ENCODE measurements around the gene DOCK4. TPM values are rescaled to one million over a fixed set of nuclear protein-coding genes. Genes with fewer than 3 reads are reported as not detected.

DOCK4 gene
- total RNA-seq, 1 experiment from 2014 or later: 20.4 TPM

- DNase-seq (ENCODE audit: low spot score): no peak
- POLR2A ChIA-PET: no interaction called here
Observed at GRCh38 chr7:112143136-112143535, 63.1 kb downstream of the DOCK4 start.

GRCh38 chr7:112140600-112140999 is 65.6 kb downstream of the DOCK4 start:
- Mint-ChIP-seq H3K27ac (no peak overlapping the region), H3K36me3 (no peaks in the 10 kb centered on the region), H3K27me3 (ENCODE audit: low read depth) (no peaks in the 10 kb centered on the region), H3K4me1 (peaks cover 24% of the 10 kb centered on the region), H3K9me3 (no peaks in the 10 kb centered on the region), H3K4me3 (no peak overlapping the region)
- ChIA-PET CTCF (no interaction called here), POLR2A (no interaction called here)
- DNase-seq (ENCODE audit: low spot score) (no peak), ATAC-seq (no peak)
- TF ChIP-seq FOXJ3 (CRISPR knock-in tag; IDR thresholded peaks at IDR 0.05; ENCODE audit: borderline replicate concordance) (no peak), PRRX2 (CRISPR knock-in tag; IDR thresholded peaks at IDR 0.05) (no peak), ZNF416 (CRISPR knock-in tag; IDR thresholded peaks at IDR 0.05) (no peak)

More at GRCh38 chr7:112143136-112143535, 63.1 kb downstream of the DOCK4 start:
- no peak for ATAC-seq
- H3K36me3 Mint-ChIP-seq: no peaks in the 10 kb centered on the region
- CTCF ChIA-PET: no interaction called here
- no peak overlapping the region for H3K27ac Mint-ChIP-seq
- peaks cover 32% of the 10 kb centered on the region for H3K4me1 Mint-ChIP-seq
- no peaks in the 10 kb centered on the region for H3K9me3 Mint-ChIP-seq
- TF ChIP-seq, protein P1, sequence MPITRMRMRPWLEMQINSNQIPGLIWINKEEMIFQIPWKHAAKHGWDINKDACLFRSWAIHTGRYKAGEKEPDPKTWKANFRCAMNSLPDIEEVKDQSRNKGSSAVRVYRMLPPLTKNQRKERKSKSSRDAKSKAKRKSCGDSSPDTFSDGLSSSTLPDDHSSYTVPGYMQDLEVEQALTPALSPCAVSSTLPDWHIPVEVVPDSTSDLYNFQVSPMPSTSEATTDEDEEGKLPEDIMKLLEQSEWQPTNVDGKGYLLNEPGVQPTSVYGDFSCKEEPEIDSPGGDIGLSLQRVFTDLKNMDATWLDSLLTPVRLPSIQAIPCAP (CRISPR knock-in tag; IDR thresholded peaks at IDR 0.05): no peak
- no peak for TF ChIP-seq HMGA2 (CRISPR knock-in tag; IDR thresholded peaks at IDR 0.05)
- TF ChIP-seq ZBTB43 (CRISPR knock-in tag; IDR thresholded peaks at IDR 0.05): no peak
- no peak for TF ChIP-seq SP1 (CRISPR knock-in tag; conservative IDR thresholded peaks at IDR 0.05)
- no peak for TF ChIP-seq ZNF423 (CRISPR knock-in tag; IDR thresholded peaks at IDR 0.05)
- no peak for TF ChIP-seq MYBL2 (CRISPR knock-in tag; IDR thresholded peaks at IDR 0.05)
- no peak for TF ChIP-seq FOXP4 (CRISPR knock-in tag; IDR thresholded peaks at IDR 0.05)
- H3K4me3 Mint-ChIP-seq: no peak overlapping the region
- H3K27me3 Mint-ChIP-seq (ENCODE audit: low read depth): no peaks in the 10 kb centered on the region

- H3K4me3 Mint-ChIP-seq: no peak overlapping the region
- POLR2A ChIA-PET: no interaction called here
- CTCF ChIA-PET: interaction anchor here (1.1 kb wide), 2 partner anchors 9 to 376 kb away, joined by 3 read pairs; no protein-coding TSS in a partner anchor
- ATAC-seq: no peak
- H3K27ac Mint-ChIP-seq: 0 out of 2 replicates have a peak overlapping the region, but pooled peaks have one; percentile 32
- H3K9me3 Mint-ChIP-seq: no peaks in the 10 kb centered on the region
- H3K4me1 Mint-ChIP-seq: peaks cover 28% of the 10 kb centered on the region
- no peaks in the 10 kb centered on the region for H3K27me3 Mint-ChIP-seq (ENCODE audit: low read depth)
- H3K36me3 Mint-ChIP-seq: no peaks in the 10 kb centered on the region
- no peak for DNase-seq (ENCODE audit: low spot score)
- no peak for TF ChIP-seq NR3C1 (CRISPR knock-in tag; conservative IDR thresholded peaks at IDR 0.05; ENCODE audit: low read depth)
- no peak for TF ChIP-seq PRRX2 (CRISPR knock-in tag; IDR thresholded peaks at IDR 0.05)
- TF ChIP-seq, protein P2, sequence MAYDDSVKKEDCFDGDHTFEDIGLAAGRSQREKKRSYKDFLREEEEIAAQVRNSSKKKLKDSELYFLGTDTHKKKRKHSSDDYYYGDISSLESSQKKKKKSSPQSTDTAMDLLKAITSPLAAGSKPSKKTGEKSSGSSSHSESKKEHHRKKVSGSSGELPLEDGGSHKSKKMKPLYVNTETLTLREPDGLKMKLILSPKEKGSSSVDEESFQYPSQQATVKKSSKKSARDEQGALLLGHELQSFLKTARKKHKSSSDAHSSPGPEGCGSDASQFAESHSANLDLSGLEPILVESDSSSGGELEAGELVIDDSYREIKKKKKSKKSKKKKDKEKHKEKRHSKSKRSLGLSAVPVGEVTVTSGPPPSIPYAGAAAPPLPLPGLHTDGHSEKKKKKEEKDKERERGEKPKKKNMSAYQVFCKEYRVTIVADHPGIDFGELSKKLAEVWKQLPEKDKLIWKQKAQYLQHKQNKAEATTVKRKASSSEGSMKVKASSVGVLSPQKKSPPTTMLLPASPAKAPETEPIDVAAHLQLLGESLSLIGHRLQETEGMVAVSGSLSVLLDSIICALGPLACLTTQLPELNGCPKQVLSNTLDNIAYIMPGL (CRISPR knock-in tag; IDR thresholded peaks at IDR 0.05): no peak
- no peak for TF ChIP-seq SMAD3 (CRISPR knock-in tag; IDR thresholded peaks at IDR 0.05; ENCODE audit: borderline replicate concordance)
- no peak for TF ChIP-seq FOXP4 (CRISPR knock-in tag; IDR thresholded peaks at IDR 0.05)
- TF ChIP-seq ZNF138 (CRISPR knock-in tag; conservative IDR thresholded peaks at IDR 0.05): no peak
- no peak for TF ChIP-seq E2F4 (CRISPR knock-in tag; IDR thresholded peaks at IDR 0.05; ENCODE audit: borderline replicate concordance, low read depth)
- TF ChIP-seq NFE2L1 (CRISPR knock-in tag; IDR thresholded peaks at IDR 0.05): no peak
- TF ChIP-seq, protein P3, sequence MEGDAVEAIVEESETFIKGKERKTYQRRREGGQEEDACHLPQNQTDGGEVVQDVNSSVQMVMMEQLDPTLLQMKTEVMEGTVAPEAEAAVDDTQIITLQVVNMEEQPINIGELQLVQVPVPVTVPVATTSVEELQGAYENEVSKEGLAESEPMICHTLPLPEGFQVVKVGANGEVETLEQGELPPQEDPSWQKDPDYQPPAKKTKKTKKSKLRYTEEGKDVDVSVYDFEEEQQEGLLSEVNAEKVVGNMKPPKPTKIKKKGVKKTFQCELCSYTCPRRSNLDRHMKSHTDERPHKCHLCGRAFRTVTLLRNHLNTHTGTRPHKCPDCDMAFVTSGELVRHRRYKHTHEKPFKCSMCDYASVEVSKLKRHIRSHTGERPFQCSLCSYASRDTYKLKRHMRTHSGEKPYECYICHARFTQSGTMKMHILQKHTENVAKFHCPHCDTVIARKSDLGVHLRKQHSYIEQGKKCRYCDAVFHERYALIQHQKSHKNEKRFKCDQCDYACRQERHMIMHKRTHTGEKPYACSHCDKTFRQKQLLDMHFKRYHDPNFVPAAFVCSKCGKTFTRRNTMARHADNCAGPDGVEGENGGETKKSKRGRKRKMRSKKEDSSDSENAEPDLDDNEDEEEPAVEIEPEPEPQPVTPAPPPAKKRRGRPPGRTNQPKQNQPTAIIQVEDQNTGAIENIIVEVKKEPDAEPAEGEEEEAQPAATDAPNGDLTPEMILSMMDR (IDR thresholded peaks at IDR 0.05): no peak
- TF ChIP-seq ATF6 (CRISPR knock-in tag; IDR thresholded peaks at IDR 0.05): no peak
- TF ChIP-seq ESRRA (CRISPR knock-in tag; IDR thresholded peaks at IDR 0.05; ENCODE audit: borderline replicate concordance): no peak
- no peak for TF ChIP-seq SP1 (CRISPR knock-in tag; conservative IDR thresholded peaks at IDR 0.05)
Observed at GRCh38 chr7:112138938-112139337, 67.3 kb downstream of the DOCK4 start.
